Fibroblast of lung (primary cell): ENCODE measurements around the gene COL4A1. TPM values are rescaled to one million over a fixed set of nuclear protein-coding genes. Genes with fewer than 3 reads are reported as not detected.

Source experiments
- DNase-seq, 2 donors: peaks; one replicate each; pipeline versions ENCODE4 v3.0.0 to v3.0.0-alpha.2; 2010; ENCODE audit warnings: low read depth in 2 of 2
- H2AFZ ChIP-seq: 2 replicates; pipeline ENCODE4 v1.5.1; 2012; ENCODE audit warnings: low read length, control low read depth, inconsistent platforms
- H3K27ac ChIP-seq: 2 replicates; pipeline ENCODE4 v1.5.1; 2011; ENCODE audit warnings: low read length, control low read depth; ENCODE audit not compliant: insufficient read depth
- H3K27me3 ChIP-seq: 2 replicates; pipeline ENCODE4 v1.5.1; 2011; ENCODE audit warnings: mild to moderate bottlenecking, low read length; ENCODE audit not compliant: control insufficient read depth, insufficient read depth
- H3K36me3 ChIP-seq: 2 replicates; pipeline ENCODE4 v1.5.1; 2011; ENCODE audit warnings: low read length; ENCODE audit not compliant: control insufficient read depth, insufficient read depth
- H3K4me1 ChIP-seq: 2 replicates; pipeline ENCODE4 v1.5.1; 2011; ENCODE audit warnings: low read length; ENCODE audit not compliant: control insufficient read depth, insufficient read depth; ENCODE audit errors: extremely low read depth
- H3K4me2 ChIP-seq: 2 replicates; pipeline ENCODE4 v1.5.1; 2011; ENCODE audit warnings: low read length, control low read depth; ENCODE audit not compliant: insufficient read depth; ENCODE audit errors: extremely low read depth
- H3K4me3 ChIP-seq, 4 experiments: fragments of 200-600 bp in 1 of 4; sonication (generic) in 1 of 4; replicated peaks in 1 of 4; 2 replicates each; pipeline ENCODE4 v1.5.1; 2011 to 2016; ENCODE audit warnings: low read length in 4 of 4, low read depth in 3 of 4, mild to moderate bottlenecking in 3 of 4, control low read depth in 2 of 4, inconsistent platforms in 1 of 4, mixed read lengths in 1 of 4; ENCODE audit not compliant: insufficient read depth in 1 of 4; ENCODE audit errors: control extremely low read depth in 1 of 4
- H3K79me2 ChIP-seq: 2 replicates; pipeline ENCODE4 v1.5.1; 2012; ENCODE audit warnings: mild to moderate bottlenecking, low read length, inconsistent platforms; ENCODE audit not compliant: control insufficient read depth, insufficient read depth
- H3K9ac ChIP-seq: 2 replicates; pipeline ENCODE4 v1.5.1; 2011; ENCODE audit warnings: mild to moderate bottlenecking, low read length, control low read depth; ENCODE audit not compliant: insufficient read depth
- H3K9me3 ChIP-seq: 2 replicates; pipeline ENCODE4 v1.5.1; 2012; ENCODE audit warnings: low read depth, low read length; ENCODE audit not compliant: control insufficient read depth, insufficient read depth
- H4K20me1 ChIP-seq: 2 replicates; pipeline ENCODE4 v1.5.1; 2011; ENCODE audit warnings: low read length; ENCODE audit not compliant: control insufficient read depth, insufficient read depth; ENCODE audit errors: extremely low read depth
- CTCF ChIP-seq, 2 donors: IDR thresholded peaks in 1 of 2; conservative IDR thresholded peaks in 1 of 2; 1 replicate in 1 of 2; 2 replicates in 1 of 2; pipeline ENCODE4 v1.5.1; 2011 to 2012; ENCODE audit warnings: low read length in 2 of 2, control low read depth in 1 of 2, inconsistent platforms in 1 of 2, low read depth in 1 of 2, mild to moderate bottlenecking in 1 of 2
- EZH2 ChIP-seq: IDR thresholded peaks from 2 replicates; pipeline ENCODE4 v1.5.1; 2012; ENCODE audit warnings: low read length, control low read depth, mild to moderate bottlenecking; ENCODE audit errors: missing control alignments
- polyA plus RNA-seq, 2 donors: library from polyadenylated mRNA; depleted of rRNA in 1 of 2; stranded (reverse) in 1 of 2; unstranded in 1 of 2; fragments of >200 nt; gene quantifications; 2 replicates each; pipeline ENCODE4 v1.2.1, GENCODE V29; 2011 to 2012; ENCODE audit warnings: missing spikeins in 1 of 2
- total RNA-seq: library from RNA; depleted of rRNA; stranded (reverse); fragments of >200 nt; gene quantifications from 2 replicates; pipeline ENCODE4 v1.2.1, GENCODE V29; 2014

The COL4A1 gene
- total and polyA plus RNA-seq, 2 donors (not counting 1 experiment from before 2014, with no cell fraction given) = 34.0 to 607 TPM

- Histone ChIP-seq H2AFZ (no peak overlapping the region), H3K27me3 (no peaks in the 10 kb centered on the region), H3K9ac (no peak overlapping the region), H3K4me2 (no peak overlapping the region), H3K9me3 (no peaks in the 10 kb centered on the region), H3K79me2 (peaks cover 39% of the 10 kb centered on the region), H3K27ac (no peak overlapping the region), H3K36me3 (no peaks in the 10 kb centered on the region), H3K4me3 (no peak overlapping the region), H3K4me1 (peaks cover 6% of the 10 kb centered on the region), H4K20me1 (no peaks in the 10 kb centered on the region)
- DNase-seq = no peak
- TF ChIP-seq EZH2 (no peak), CTCF (conservative IDR thresholded peaks at IDR 0.05 in 1 of 2, IDR thresholded peaks at IDR 0.05 in 1 of 2; ENCODE audit: low read depth in 1 of 2, low read length in 2 of 2) (no peak)
These were observed 15.7 kb downstream of the COL4A1 start for GRCh38 chr13:110291286-110291685.

- Histone ChIP-seq H3K4me1 (peaks cover 10% of the 10 kb centered on the region), H3K9me3 (no peaks in the 10 kb centered on the region), H2AFZ (no peak overlapping the region), H3K9ac (no peak overlapping the region), H3K36me3 (no peaks in the 10 kb centered on the region), H3K4me3 (no peak overlapping the region), H3K27me3 (no peaks in the 10 kb centered on the region), H3K79me2 (peaks cover 38% of the 10 kb centered on the region), H4K20me1 (no peaks in the 10 kb centered on the region), H3K27ac (no peak overlapping the region), H3K4me2 (no peak overlapping the region)
- DNase-seq = no peak
- TF ChIP-seq EZH2 (no peak), CTCF (conservative IDR thresholded peaks at IDR 0.05 in 1 of 2, IDR thresholded peaks at IDR 0.05 in 1 of 2; ENCODE audit: low read depth in 1 of 2, low read length in 2 of 2) (no peak)
These were observed 16.1 kb downstream of the COL4A1 start for GRCh38 chr13:110290826-110291225.

- Histone ChIP-seq H2AFZ (no peak overlapping the region), H3K4me3 (no peak overlapping the region), H3K36me3 (no peaks in the 10 kb centered on the region), H3K9me3 (no peaks in the 10 kb centered on the region), H3K4me1 (peaks cover 16% of the 10 kb centered on the region), H4K20me1 (no peaks in the 10 kb centered on the region), H3K27ac (no peak overlapping the region), H3K27me3 (no peaks in the 10 kb centered on the region), H3K4me2 (no peak overlapping the region), H3K79me2 (peaks cover 38% of the 10 kb centered on the region), H3K9ac (no peak overlapping the region)
- no peak for TF ChIP-seq EZH2
- TF ChIP-seq CTCF (conservative IDR thresholded peaks at IDR 0.05 in 1 of 2, IDR thresholded peaks at IDR 0.05 in 1 of 2; ENCODE audit: low read depth in 1 of 2, low read length in 2 of 2) = no peak
- DNase-seq = no peak
These were observed 16.8 kb downstream of the COL4A1 start for GRCh38 chr13:110290153-110290552.
